EH (cell line): ENCODE data around the gene DNAJC8.

Experiments used
- DNase-seq: peaks from one replicate; pipeline ENCODE4 v3.0.0-alpha.2; 2015; ENCODE audit warnings: low read depth

Gene DNAJC8

GRCh38 chr1:28170001-28170596 lies 62.7 kb downstream of the DNAJC8 start:
- no peak for DNase-seq

- peak; percentile 31 for DNase-seq
Observed at GRCh38 chr1:28163496-28164161, 69.2 kb downstream of the DNAJC8 start.

- no peak for DNase-seq
Observed at GRCh38 chr1:28162151-28162550, 70.7 kb downstream of the DNAJC8 start.

- DNase-seq = no peak
Observed at GRCh38 chr1:28161751-28162150, 71.1 kb downstream of the DNAJC8 start.

GRCh38 chr1:28160782-28161266 lies 72.0 kb downstream of the DNAJC8 start:
- peak; percentile 79 for DNase-seq

GRCh38 chr1:28159680-28160079 lies 73.1 kb downstream of the DNAJC8 start:
- no peak for DNase-seq

- no peak for DNase-seq
Observed at GRCh38 chr1:28159243-28159642, 73.6 kb downstream of the DNAJC8 start.

GRCh38 chr1:28157894-28158293 lies 74.9 kb downstream of the DNAJC8 start:
- DNase-seq = no peak

GRCh38 chr1:28156821-28157220 lies 76.0 kb downstream of the DNAJC8 start:
- no peak for DNase-seq

GRCh38 chr1:28155628-28156027 lies 77.2 kb downstream of the DNAJC8 start:
- no peak for DNase-seq

GRCh38 chr1:28154078-28154594 lies 78.7 kb downstream of the DNAJC8 start:
- no peak for DNase-seq
